ENCODE results near the gene MPRIP. TPM values are rescaled to one million over a fixed set of nuclear protein-coding genes. Genes with fewer than 3 reads are reported as not detected.

The MPRIP gene
- total RNA-seq, 1 experiment from 2014 or later: 1,274 TPM

GRCh38 chr17:17055286-17056155, 13.3 kb downstream of the MPRIP start:
- ChIA-PET POLR2A (ENCODE audit: unreplicated experiment) (interaction anchor here (0.6 kb wide), 1 partner anchor 78 kb away, joined by 3 read pairs; no protein-coding TSS in a partner anchor), CTCF (no interaction called here)
- Histone ChIP-seq H3K9me3 (ENCODE audit: low read length) (no peaks in the 10 kb centered on the region), H3K9ac (ENCODE audit: low read length) (no peak overlapping the region), H3K27ac (ENCODE audit: low read length) (no peak overlapping the region), H3K79me2 (ENCODE audit: low read length) (peaks cover 100% of the 10 kb centered on the region), H3K4me2 (ENCODE audit: low read length) (no peak overlapping the region), H4K20me1 (ENCODE audit: low read length) (peaks cover 100% of the 10 kb centered on the region), H3K27me3 (ENCODE audit: low read length) (no peaks in the 10 kb centered on the region), H3K36me3 (ENCODE audit: low read depth, low read length) (peaks cover 96% of the 10 kb centered on the region), H3K4me3 (ENCODE audit: low read length) (no peak overlapping the region), H3K4me1 (ENCODE audit: insufficient read depth, low read length) (peaks cover 30% of the 10 kb centered on the region), H3K9me2 (replicated peaks; ENCODE audit: low read length) (no peaks in the 10 kb centered on the region), H2AFZ (ENCODE audit: low read length) (no peak overlapping the region), H3F3A (ENCODE audit: low read length, unreplicated experiment) (peaks cover under 1% of the 10 kb centered on the region)
- no peak for ATAC-seq
- no peak for DNase-seq
- no TSS peak for BruUV-seq (replicated peaks)
- intact Hi-C loops (cut with micrococcal nuclease): no loop called here
- TF ChIP-seq EZH2 (IDR thresholded peaks at IDR 0.05; ENCODE audit: low read length, unreplicated experiment) (no peak), CTCF (conservative IDR thresholded peaks at IDR 0.05; ENCODE audit: low read depth, low read length) (no peak), EZH2phosphoT487 (IDR thresholded peaks at IDR 0.05; ENCODE audit: borderline replicate concordance, low read length) (no peak)

GRCh38 chr17:17056156-17056539, 13.9 kb downstream of the MPRIP start:
- Histone ChIP-seq H3F3A (ENCODE audit: low read length, unreplicated experiment) (peaks cover under 1% of the 10 kb centered on the region), H3K4me1 (ENCODE audit: insufficient read depth, low read length) (peaks cover 24% of the 10 kb centered on the region), H4K20me1 (ENCODE audit: low read length) (peaks cover 100% of the 10 kb centered on the region), H3K9me3 (ENCODE audit: low read length) (no peaks in the 10 kb centered on the region), H3K9ac (ENCODE audit: low read length) (no peak overlapping the region), H2AFZ (ENCODE audit: low read length) (no peak overlapping the region), H3K9me2 (replicated peaks; ENCODE audit: low read length) (no peaks in the 10 kb centered on the region), H3K4me2 (ENCODE audit: low read length) (no peak overlapping the region), H3K36me3 (ENCODE audit: low read depth, low read length) (peaks cover 98% of the 10 kb centered on the region), H3K79me2 (ENCODE audit: low read length) (peaks cover 100% of the 10 kb centered on the region), H3K4me3 (ENCODE audit: low read length) (no peak overlapping the region), H3K27me3 (ENCODE audit: low read length) (no peaks in the 10 kb centered on the region), H3K27ac (ENCODE audit: low read length) (no peak overlapping the region)
- DNase-seq (no peak), ATAC-seq (no peak)
- TF ChIP-seq CTCF (conservative IDR thresholded peaks at IDR 0.05; ENCODE audit: low read depth, low read length) (no peak), EZH2 (IDR thresholded peaks at IDR 0.05; ENCODE audit: low read length, unreplicated experiment) (no peak), EZH2phosphoT487 (IDR thresholded peaks at IDR 0.05; ENCODE audit: borderline replicate concordance, low read length) (no peak)
- intact Hi-C loops (cut with micrococcal nuclease): no loop called here
- BruUV-seq (replicated peaks): no TSS peak
- POLR2A ChIA-PET (ENCODE audit: unreplicated experiment): interaction anchor here (0.6 kb wide), 1 partner anchor 77 kb away, joined by 3 read pairs; no protein-coding TSS in a partner anchor
- CTCF ChIA-PET: no interaction called here

- H3K79me2 ChIP-seq (ENCODE audit: low read length): peaks cover 100% of the 10 kb centered on the region
- no peaks in the 10 kb centered on the region for H3K27me3 ChIP-seq (ENCODE audit: low read length)
- BruUV-seq (replicated peaks): no TSS peak
- POLR2A ChIA-PET (ENCODE audit: unreplicated experiment): no interaction called here
- DNase-seq: no peak
- no peaks in the 10 kb centered on the region for H3K9me3 ChIP-seq (ENCODE audit: low read length)
- CTCF ChIA-PET: no interaction called here
- H3K9ac ChIP-seq (ENCODE audit: low read length): no peak overlapping the region
- peaks cover 23% of the 10 kb centered on the region; the same call in 1 of the 2 replicates for H3K4me1 ChIP-seq (ENCODE audit: insufficient read depth, low read length)
- no peaks in the 10 kb centered on the region for H3K9me2 ChIP-seq (replicated peaks; ENCODE audit: low read length)
- TF ChIP-seq EZH2 (IDR thresholded peaks at IDR 0.05; ENCODE audit: low read length, unreplicated experiment) (no peak), EZH2phosphoT487 (IDR thresholded peaks at IDR 0.05; ENCODE audit: borderline replicate concordance, low read length) (no peak), CTCF (conservative IDR thresholded peaks at IDR 0.05; ENCODE audit: low read depth, low read length) (no peak)
- H3K27ac ChIP-seq (ENCODE audit: low read length): no peak overlapping the region
- H3K36me3 ChIP-seq (ENCODE audit: low read depth, low read length): peaks cover 98% of the 10 kb centered on the region
- H3F3A ChIP-seq (ENCODE audit: low read length, unreplicated experiment): peaks cover 10% of the 10 kb centered on the region
- H3K4me2 ChIP-seq (ENCODE audit: low read length): no peak overlapping the region
- H2AFZ ChIP-seq (ENCODE audit: low read length): no peak overlapping the region
- H3K4me3 ChIP-seq (ENCODE audit: low read length): no peak overlapping the region
- peaks cover 100% of the 10 kb centered on the region for H4K20me1 ChIP-seq (ENCODE audit: low read length)
- no peak for ATAC-seq
- intact Hi-C loops (cut with micrococcal nuclease): no loop called here
These were observed 14.8 kb downstream of the MPRIP start for GRCh38 chr17:17057057-17057551.
